OCI-M2 (cell line): ENCODE measurements around the gene ARHGEF10L.

Experiments used
- DNase-seq: peaks from one replicate; lab custom pipeline; 2025; ENCODE audit not compliant: unreplicated experiment; lab: John Stamatoyannopoulos, UW

Gene ARHGEF10L

DNA sequence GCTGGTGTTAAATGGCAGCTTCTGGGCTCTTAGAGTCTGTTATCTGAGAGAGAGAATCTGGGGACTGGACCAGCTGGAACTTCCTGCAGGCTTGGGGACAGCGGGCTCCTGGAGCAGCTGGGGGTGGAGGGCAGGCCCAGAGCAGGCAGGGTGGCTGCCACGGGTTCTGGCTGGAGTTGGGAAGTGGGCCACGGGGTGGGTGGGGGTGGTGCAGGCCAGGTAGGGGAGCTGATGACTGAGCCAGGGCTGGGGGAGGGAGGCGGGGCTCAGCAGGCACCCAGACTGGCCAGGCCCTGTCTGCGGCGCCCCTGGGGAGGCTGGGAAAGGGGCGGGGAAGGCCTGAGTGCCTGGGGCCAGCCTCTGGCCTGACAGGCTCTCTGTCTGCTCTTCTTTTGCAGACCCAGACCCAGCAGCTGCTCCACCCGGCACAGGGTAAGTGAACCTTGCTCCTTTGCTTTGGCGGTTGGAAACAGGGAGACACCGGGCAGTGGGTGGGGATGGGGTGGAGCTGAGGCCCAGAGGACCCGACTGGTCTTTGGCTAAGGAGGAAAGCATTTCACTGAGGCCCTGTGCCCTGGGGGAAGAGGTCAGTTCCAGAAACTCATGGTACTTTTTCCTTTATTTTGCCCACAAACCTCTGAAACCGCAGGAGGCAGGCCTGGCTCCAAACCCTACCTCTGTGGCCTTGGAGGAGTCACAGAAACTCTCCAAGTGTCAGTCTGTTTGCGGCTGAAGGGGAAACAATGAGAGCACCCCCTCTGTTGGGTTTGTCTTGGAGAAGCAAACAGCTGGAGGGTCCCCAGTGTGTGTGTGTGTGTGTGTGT, 48.8 kb downstream of the ARHGEF10L start:
- DNase-seq: no peak

DNA sequence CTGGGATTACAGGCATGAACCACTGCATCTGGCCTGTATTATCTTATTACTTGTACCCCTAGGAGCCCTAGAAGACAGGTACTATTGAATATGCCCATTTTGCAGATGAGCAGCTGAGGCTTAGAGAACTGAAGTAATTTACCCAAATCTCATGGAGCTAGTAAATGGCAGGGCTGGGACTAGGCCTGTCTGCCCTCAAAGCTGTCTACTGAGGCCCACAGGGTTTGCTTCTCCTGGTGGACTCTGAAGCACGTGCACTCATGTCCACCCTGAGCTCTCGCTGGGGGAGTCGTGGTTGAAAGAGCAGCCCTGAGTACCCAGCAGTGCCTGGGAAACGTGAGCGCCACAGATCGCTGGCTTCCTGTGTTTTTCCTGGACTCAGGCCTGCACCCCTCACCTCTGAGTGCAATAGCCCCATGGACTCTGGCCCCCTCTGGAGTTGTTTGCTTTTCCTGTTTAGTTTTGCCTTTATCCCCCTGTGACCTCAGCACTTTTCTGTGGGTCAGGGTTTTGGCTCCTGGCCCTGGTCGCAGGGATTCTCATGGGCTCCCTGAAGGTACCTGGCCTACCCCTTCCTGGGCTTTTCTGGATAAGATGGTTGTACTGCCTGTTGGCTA, 52.4 kb downstream of the ARHGEF10L start:
- no peak for DNase-seq

DNA sequence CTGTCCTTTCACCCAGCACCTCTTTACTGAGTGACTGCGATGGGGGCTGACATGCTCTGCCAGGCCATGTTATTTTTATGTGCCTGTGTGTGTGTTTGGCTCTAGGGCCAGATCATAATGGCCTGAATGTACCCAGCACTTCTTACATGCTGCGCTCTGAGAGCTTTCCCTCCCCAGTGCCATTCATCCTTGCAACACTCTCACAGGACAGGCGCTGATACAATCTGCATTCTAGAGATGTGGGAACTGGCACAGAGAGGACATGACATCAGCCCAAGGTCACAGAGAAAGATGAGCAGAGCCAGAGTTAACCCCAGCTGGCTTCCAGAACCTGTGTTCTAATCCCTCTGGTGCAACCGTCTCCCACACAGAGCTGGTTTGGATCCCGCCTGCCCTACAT, 54.5 kb downstream of the ARHGEF10L start:
- DNase-seq: no peak

DNA sequence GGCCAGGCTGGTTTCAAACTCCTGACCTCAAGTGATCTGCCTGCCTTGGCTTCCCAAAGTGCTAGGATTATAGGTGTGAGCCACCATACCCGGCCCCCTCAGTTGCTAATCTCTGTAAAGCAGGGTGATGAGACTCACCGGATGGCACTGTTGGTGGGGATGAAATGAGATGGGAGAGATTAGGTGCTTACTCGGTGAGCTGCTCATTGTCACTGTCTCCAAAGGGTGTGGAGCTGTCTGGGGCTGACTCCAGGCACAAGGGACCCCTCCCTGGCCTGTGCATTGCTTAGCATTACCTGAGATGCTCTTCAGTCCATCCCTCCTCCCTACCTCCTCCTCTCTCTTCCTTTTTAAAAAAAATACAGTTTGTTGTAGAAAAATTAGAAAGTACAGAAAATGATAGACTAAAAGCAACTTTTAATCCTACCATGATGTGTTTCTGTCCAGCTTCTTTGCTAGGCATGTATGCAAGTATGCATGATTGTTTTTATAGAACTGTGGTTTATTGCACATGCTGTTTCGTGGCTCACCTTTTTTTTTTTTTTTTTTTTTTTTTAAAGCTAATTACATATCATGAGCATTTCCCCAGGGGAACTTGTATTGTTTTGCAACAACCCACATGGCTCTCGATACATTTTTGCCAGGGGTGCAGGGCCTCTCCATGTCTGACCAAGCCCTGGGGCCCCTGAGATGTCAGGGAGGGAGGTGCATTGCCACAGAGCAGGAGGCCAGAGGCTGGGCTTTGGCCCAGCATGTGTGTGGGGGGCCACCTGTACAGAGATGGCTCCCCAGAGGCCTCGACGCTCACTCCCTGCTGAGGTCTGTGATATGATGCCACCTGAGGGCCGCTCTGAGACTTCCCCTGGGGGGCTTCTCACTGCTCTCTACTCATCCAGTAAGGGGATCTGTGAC, 55.4 kb downstream of the ARHGEF10L start:
- no peak for DNase-seq

GRCh38 chr1:17595602-17595925, 56.1 kb downstream of the ARHGEF10L start:
- no peak for DNase-seq

GRCh38 chr1:17596186-17596585, 56.7 kb downstream of the ARHGEF10L start:
- DNase-seq: no peak

- no peak for DNase-seq
These were observed 57.4 kb downstream of the ARHGEF10L start for GRCh38 chr1:17596651-17597509.

DNA sequence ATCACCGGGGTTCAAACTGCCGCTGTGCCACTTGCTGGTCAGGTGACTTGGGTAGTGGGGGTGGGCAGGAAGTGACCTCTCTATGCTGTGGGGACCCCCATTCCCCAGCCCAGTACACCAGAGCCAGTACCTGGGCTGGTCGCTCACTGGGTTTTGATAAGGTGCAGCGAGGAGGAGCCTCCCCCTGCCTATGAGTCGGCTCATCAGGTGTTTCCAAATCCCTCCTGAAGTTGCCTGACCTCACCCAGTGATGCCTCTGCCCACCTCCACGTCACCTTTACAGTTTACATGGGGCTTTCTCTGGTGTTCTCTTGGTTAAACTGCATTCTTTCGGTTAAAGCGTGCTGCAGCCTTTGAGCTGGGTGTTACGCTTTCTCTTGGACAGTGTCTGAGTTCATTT, 58.2 kb downstream of the ARHGEF10L start:
- no peak for DNase-seq

DNA sequence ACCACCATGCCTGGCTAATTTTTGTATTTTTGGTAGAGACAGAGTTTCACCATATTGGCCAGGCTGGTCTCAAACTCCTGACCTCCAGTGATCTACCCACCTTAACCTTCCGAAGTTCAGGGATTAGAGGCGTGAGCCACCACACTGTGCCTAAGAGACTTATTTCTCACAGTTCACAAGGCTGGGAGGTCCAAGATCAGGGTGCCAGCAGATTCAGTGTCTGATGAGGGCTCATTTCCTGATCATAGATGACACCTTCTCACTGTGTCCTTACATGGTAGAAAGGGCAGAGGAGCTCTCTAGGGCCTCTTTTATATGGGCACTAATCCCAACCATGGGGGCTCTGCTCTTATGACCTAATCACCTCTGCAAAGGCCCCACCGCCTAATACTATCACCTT, 58.8 kb downstream of the ARHGEF10L start:
- DNase-seq: no peak

DNA sequence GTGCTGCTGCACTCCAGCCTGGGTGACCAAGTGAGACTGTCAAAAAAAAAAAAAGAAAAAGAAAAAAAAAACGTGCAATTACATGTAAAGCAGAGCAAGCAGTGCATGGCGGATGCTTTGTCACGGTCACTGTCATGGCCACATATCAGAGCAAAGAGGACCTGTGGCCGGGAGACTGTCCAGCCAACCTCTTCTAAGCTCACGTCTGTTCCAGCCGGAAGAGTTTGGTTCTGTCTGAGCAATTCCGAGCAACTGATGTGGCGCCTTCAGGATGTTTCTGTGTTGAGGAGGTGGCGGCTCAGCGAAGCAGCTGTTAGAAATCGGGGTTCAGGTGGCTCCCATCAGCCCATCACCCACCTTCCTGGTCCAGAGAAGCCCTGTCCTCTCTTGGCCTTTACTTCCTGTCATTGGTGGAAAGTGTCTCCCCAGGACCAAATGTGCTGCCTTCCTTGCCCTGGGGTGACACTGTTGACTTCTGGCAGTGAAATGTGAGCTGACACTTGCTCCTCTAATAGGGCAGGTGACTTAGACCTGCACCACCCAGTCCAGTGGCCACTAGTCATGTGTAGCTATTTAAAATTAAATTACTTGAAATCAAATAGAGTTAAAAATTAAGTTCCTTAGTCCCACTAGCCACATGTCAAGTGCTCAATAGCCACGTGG, 59.9 kb downstream of the ARHGEF10L start:
- DNase-seq: no peak

- DNase-seq: no peak
These were observed 60.4 kb downstream of the ARHGEF10L start for GRCh38 chr1:17599954-17600300.

- no peak for DNase-seq
These were observed 60.8 kb downstream of the ARHGEF10L start for GRCh38 chr1:17600321-17600720.

GRCh38 chr1:17601643-17602382, 62.3 kb downstream of the ARHGEF10L start:
- no peak for DNase-seq

- no peak for DNase-seq
These were observed 63.8 kb downstream of the ARHGEF10L start for GRCh38 chr1:17603091-17603841.

GRCh38 chr1:17605582-17606344, 66.3 kb downstream of the ARHGEF10L start:
- DNase-seq: no peak

GRCh38 chr1:17606826-17607440, 67.4 kb downstream of the ARHGEF10L start:
- DNase-seq: no peak

GRCh38 chr1:17607644-17608581, 68.4 kb downstream of the ARHGEF10L start:
- no peak for DNase-seq
